ENCODE measurements around the gene CSTF2. TPM values are rescaled to one million over a fixed set of nuclear protein-coding genes. Genes with fewer than 3 reads are reported as not detected.
"Not testable (repeated sequence)": the region's sequence is repeated elsewhere in the genome, so short reads cannot be mapped to it uniquely, and the experiment has no call there.

CSTF2 gene, protein sequence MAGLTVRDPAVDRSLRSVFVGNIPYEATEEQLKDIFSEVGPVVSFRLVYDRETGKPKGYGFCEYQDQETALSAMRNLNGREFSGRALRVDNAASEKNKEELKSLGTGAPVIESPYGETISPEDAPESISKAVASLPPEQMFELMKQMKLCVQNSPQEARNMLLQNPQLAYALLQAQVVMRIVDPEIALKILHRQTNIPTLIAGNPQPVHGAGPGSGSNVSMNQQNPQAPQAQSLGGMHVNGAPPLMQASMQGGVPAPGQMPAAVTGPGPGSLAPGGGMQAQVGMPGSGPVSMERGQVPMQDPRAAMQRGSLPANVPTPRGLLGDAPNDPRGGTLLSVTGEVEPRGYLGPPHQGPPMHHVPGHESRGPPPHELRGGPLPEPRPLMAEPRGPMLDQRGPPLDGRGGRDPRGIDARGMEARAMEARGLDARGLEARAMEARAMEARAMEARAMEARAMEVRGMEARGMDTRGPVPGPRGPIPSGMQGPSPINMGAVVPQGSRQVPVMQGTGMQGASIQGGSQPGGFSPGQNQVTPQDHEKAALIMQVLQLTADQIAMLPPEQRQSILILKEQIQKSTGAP
- total RNA-seq: 7.3 TPM

DNA sequence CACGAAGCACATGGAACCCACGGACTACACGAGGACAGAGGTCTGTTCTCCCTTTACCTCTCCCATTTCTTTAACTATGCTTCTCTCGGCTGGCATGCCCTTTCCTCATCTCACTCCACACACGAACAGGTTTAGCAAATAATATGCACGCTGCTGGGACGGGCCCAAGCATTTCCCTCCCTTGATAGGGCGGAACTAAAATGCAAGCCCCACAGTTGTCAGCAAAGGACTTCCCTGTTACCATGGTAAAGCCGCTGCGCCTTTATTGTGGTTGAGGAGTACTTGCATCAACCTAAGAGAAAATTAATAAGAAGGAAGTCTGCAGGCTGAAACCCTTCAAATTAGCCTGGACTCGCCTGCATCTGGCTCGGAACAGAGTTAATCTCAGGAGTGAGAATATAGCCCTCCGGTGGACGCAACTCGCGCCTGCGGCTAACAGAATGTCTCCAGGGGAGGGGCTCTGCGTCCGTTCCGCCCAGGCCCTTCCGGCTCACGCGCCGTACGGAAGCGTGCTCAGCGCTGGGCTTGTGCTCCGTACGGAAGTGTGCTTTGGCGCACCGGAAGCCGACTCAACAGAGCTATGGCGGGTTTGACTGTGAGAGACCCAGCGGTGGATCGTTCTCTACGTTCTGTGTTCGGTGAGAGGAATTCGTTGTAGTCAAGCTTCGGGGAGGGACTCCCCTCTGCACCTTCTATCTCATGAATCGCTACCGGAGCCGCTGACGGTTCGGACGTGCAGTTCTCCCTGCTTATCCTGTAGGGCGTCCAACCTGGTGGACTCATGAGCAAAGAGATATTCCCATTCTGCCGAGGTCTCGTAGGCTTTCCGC lies at the start of gene CSTF2:
CSTF2 (plus strand) TSS at position 555 of the 830 bp plus-strand sequence; CDS start at position 581, 26 bp downstream.
- Histone ChIP-seq H3K9me3 (ENCODE audit: control insufficient read depth in 3 of 3, low read length in 3 of 3) (no peaks in the 10 kb centered on the region), H3K4me3 (ENCODE audit: low read length in 3 of 3) (peak within 1 kb of the TSS; percentile 85 to 96 (median 90)), H3K27me3 (ENCODE audit: control insufficient read depth in 3 of 3, insufficient read depth in 3 of 3, low read length in 3 of 3) (no peaks in the 10 kb centered on the region), H3K36me3 (ENCODE audit: control insufficient read depth in 3 of 3, insufficient read depth in 3 of 3, low read length in 3 of 3) (peaks cover 8 to 17% (median 9%) of the 10 kb centered on the region in 3 donors), H3K27ac (ENCODE audit: low read depth, low read length) (peak within 1 kb of the TSS; percentile 16), H3K4me1 (ENCODE audit: control insufficient read depth in 3 of 3, insufficient read depth in 3 of 3, low read length in 3 of 3) (peaks cover 0 to 2% (median 0%) of the 10 kb centered on the region in 3 donors), H3K9ac (ENCODE audit: low read depth in 1 of 3, low read length in 3 of 3) (peak within 1 kb of the TSS; percentile 65 to 82 (median 71))

DNA sequence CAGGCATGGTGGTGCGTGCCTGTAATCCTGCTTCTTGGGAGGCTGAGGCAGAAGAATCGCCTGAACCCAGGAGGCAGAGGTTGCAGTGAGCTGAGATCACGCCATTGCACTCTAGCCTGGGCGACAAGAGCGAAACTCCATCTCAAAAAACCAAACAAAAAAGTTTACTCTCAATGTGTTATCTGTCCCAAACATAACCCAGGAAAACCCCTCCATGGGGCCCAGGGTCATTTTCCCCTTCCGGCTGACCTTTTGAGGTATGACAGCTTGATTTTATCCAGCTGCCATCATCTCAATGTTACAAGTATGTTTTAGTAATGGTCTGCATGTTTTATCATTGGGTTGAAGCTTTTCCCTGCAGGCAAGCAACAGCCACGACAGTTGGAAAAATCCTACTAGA lies 23.8 kb upstream of the CSTF2 start:
- not testable (repeated sequence) for H3K9me3 ChIP-seq (ENCODE audit: control insufficient read depth in 3 of 3, low read length in 3 of 3)

DNA sequence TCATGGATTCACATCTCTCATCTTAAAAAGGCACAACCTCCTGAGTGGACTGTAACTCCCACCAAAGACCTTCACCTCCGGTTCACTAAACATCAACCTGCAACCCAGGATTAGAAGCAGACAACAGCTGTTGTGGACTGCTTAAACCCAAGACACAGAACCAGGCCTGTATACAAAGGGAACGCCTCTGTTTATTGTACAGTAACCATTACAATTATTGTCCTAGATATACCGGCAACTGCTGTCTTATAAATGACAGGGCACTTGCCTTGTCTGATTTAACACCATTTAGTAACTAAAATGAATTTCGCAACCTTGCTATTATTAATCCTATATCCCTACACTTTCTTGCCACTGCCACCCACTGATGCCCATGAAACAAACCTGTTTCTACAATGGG lies 22.8 kb upstream of the CSTF2 start:
- H3K9ac ChIP-seq (ENCODE audit: low read depth in 1 of 3, low read length in 3 of 3): no peak overlapping the region
- no peaks in the 10 kb centered on the region for H3K36me3 ChIP-seq (ENCODE audit: control insufficient read depth in 3 of 3, insufficient read depth in 3 of 3, low read length in 3 of 3)
- H3K9me3 ChIP-seq (ENCODE audit: control insufficient read depth in 3 of 3, low read length in 3 of 3): no peaks in the 10 kb centered on the region
- no peak overlapping the region for H3K27ac ChIP-seq (ENCODE audit: low read depth, low read length)
- no peak overlapping the region for H3K4me3 ChIP-seq (ENCODE audit: low read length in 3 of 3)
- no peaks in the 10 kb centered on the region for H3K4me1 ChIP-seq (ENCODE audit: control insufficient read depth in 3 of 3, insufficient read depth in 3 of 3, low read length in 3 of 3)
- H3K27me3 ChIP-seq (ENCODE audit: control insufficient read depth in 3 of 3, insufficient read depth in 3 of 3, low read length in 3 of 3): no peaks in the 10 kb centered on the region

More for the DNA sequence above, 23.8 kb upstream of the CSTF2 start:
- not testable (repeated sequence) for H3K27ac ChIP-seq (ENCODE audit: low read depth, low read length); H3K4me3 ChIP-seq (ENCODE audit: low read length in 3 of 3); H3K4me1 ChIP-seq (ENCODE audit: control insufficient read depth in 3 of 3, insufficient read depth in 3 of 3, low read length in 3 of 3); H3K36me3 ChIP-seq (ENCODE audit: control insufficient read depth in 3 of 3, insufficient read depth in 3 of 3, low read length in 3 of 3); H3K9ac ChIP-seq (ENCODE audit: low read depth in 1 of 3, low read length in 3 of 3); H3K27me3 ChIP-seq (ENCODE audit: control insufficient read depth in 3 of 3, insufficient read depth in 3 of 3, low read length in 3 of 3)

DNA sequence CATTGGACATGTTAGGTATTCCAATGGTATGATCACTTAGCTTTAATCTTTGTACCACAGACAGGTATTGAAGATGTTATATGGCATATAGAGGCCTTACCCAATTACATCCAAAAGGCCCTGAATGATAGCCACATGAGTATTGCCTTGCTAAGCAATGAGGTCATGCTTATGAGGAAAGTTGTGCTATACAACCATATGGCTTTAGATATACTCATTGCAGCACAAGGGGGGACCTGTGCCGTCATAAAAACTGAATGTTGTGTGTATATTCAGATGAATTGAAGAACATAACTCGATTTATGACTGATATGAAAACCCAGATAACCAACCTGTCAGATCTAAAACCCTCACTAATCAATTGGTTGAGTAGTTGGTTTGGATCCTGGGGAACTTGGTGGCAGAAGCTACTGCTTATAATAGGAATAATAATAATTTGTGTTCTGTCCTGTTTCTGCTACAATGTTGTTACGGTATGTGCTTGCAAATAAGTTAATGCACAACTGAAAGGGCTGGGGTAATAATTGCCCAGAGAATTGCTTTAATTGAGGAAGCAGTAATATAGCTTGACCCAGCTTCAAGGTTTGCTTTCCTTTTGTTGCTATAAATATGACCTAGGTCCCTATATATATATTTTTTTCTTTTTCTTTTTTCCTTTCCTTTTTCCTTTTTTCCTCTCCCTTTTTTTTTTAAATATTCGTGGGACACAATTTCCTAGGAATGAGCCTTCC lies 21.5 kb upstream of the CSTF2 start:
- no peaks in the 10 kb centered on the region for H3K36me3 ChIP-seq (ENCODE audit: control insufficient read depth in 3 of 3, insufficient read depth in 3 of 3, low read length in 3 of 3)
- no peaks in the 10 kb centered on the region for H3K4me1 ChIP-seq (ENCODE audit: control insufficient read depth in 3 of 3, insufficient read depth in 3 of 3, low read length in 3 of 3)
- no peaks in the 10 kb centered on the region for H3K27me3 ChIP-seq (ENCODE audit: control insufficient read depth in 3 of 3, insufficient read depth in 3 of 3, low read length in 3 of 3)
- no peak overlapping the region for H3K27ac ChIP-seq (ENCODE audit: low read depth, low read length)
- no peaks in the 10 kb centered on the region for H3K9me3 ChIP-seq (ENCODE audit: control insufficient read depth in 3 of 3, low read length in 3 of 3)
- H3K4me3 ChIP-seq (ENCODE audit: low read length in 3 of 3): no peak overlapping the region
- no peak overlapping the region for H3K9ac ChIP-seq (ENCODE audit: low read depth in 1 of 3, low read length in 3 of 3)

DNA sequence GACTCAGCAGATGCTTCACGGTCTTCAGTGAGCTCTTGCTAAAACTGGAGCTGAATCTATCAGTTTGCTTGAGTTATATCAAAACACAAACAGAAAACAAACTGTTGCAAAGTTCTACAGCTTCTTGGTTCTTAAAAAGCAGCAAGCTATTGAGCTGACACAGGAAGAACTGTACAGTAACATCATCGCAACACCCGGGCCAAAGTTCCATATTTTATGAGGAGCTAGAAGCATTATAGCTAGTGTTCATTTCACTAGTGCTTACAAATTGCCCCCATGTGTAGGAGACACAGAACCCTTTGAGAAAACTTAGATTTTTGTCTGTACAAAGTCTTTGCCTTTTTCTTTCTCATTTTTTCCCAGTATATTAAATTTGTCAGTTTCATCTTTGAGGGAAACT lies 17.3 kb upstream of the CSTF2 start:
- Histone ChIP-seq H3K36me3 (ENCODE audit: control insufficient read depth in 3 of 3, insufficient read depth in 3 of 3, low read length in 3 of 3) (no peaks in the 10 kb centered on the region), H3K27me3 (ENCODE audit: control insufficient read depth in 3 of 3, insufficient read depth in 3 of 3, low read length in 3 of 3) (no peaks in the 10 kb centered on the region), H3K9me3 (ENCODE audit: control insufficient read depth in 3 of 3, low read length in 3 of 3) (no peaks in the 10 kb centered on the region), H3K4me1 (ENCODE audit: control insufficient read depth in 3 of 3, insufficient read depth in 3 of 3, low read length in 3 of 3) (no peaks in the 10 kb centered on the region), H3K9ac (ENCODE audit: low read depth in 1 of 3, low read length in 3 of 3) (no peak overlapping the region), H3K27ac (ENCODE audit: low read depth, low read length) (no peak overlapping the region), H3K4me3 (ENCODE audit: low read length in 3 of 3) (no peak overlapping the region)

DNA sequence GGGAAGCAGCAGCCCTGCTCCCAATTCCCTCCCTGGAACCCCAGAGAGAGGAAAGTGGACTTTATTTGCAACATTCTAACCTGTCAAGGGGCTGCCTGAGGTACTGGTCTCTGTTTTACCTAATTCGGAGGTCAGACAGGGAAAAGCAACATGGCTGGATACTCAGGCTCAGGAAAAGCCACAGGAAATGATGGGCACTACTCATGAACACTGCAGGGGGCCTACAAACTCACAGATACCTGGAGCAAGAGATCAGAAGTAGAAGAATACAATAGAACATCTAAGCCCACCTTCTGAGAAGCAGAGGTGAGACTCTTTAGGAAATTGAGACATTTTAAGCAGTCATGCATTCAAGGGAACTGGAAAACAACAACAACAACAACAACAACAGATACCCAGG lies 15.4 kb upstream of the CSTF2 start:
- Histone ChIP-seq H3K9me3 (ENCODE audit: control insufficient read depth in 3 of 3, low read length in 3 of 3) (no peaks in the 10 kb centered on the region), H3K27me3 (ENCODE audit: control insufficient read depth in 3 of 3, insufficient read depth in 3 of 3, low read length in 3 of 3) (no peaks in the 10 kb centered on the region), H3K36me3 (ENCODE audit: control insufficient read depth in 3 of 3, insufficient read depth in 3 of 3, low read length in 3 of 3) (no peaks in the 10 kb centered on the region), H3K4me3 (ENCODE audit: low read length in 3 of 3) (no peak overlapping the region), H3K27ac (ENCODE audit: low read depth, low read length) (no peak overlapping the region), H3K9ac (ENCODE audit: low read depth in 1 of 3, low read length in 3 of 3) (no peak overlapping the region), H3K4me1 (ENCODE audit: control insufficient read depth in 3 of 3, insufficient read depth in 3 of 3, low read length in 3 of 3) (no peaks in the 10 kb centered on the region)

DNA sequence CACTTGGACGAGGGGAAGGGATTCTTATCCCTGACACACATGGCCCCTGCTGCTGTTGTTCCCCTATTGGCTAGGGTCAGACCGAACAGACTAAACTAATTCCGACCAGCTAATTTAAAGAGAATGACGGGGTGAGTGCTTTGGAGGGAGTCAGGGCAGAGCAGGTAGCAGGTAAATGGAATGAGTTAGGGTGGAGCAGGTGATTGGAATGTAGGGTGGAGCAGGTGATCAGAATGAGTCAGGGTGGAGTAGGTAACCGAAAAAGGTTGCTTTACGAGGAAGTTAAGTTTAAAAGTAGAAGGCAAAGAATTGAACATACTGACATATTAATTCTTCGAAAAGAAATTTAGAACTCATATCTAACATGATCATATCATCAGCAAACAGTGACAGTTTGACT lies 11.9 kb upstream of the CSTF2 start:
- H3K9ac ChIP-seq (ENCODE audit: low read depth in 1 of 3, low read length in 3 of 3); H3K27me3 ChIP-seq (ENCODE audit: control insufficient read depth in 3 of 3, insufficient read depth in 3 of 3, low read length in 3 of 3); H3K36me3 ChIP-seq (ENCODE audit: control insufficient read depth in 3 of 3, insufficient read depth in 3 of 3, low read length in 3 of 3); H3K9me3 ChIP-seq (ENCODE audit: control insufficient read depth in 3 of 3, low read length in 3 of 3); H3K27ac ChIP-seq (ENCODE audit: low read depth, low read length); H3K4me3 ChIP-seq (ENCODE audit: low read length in 3 of 3); H3K4me1 ChIP-seq (ENCODE audit: control insufficient read depth in 3 of 3, insufficient read depth in 3 of 3, low read length in 3 of 3): not testable (repeated sequence)

DNA sequence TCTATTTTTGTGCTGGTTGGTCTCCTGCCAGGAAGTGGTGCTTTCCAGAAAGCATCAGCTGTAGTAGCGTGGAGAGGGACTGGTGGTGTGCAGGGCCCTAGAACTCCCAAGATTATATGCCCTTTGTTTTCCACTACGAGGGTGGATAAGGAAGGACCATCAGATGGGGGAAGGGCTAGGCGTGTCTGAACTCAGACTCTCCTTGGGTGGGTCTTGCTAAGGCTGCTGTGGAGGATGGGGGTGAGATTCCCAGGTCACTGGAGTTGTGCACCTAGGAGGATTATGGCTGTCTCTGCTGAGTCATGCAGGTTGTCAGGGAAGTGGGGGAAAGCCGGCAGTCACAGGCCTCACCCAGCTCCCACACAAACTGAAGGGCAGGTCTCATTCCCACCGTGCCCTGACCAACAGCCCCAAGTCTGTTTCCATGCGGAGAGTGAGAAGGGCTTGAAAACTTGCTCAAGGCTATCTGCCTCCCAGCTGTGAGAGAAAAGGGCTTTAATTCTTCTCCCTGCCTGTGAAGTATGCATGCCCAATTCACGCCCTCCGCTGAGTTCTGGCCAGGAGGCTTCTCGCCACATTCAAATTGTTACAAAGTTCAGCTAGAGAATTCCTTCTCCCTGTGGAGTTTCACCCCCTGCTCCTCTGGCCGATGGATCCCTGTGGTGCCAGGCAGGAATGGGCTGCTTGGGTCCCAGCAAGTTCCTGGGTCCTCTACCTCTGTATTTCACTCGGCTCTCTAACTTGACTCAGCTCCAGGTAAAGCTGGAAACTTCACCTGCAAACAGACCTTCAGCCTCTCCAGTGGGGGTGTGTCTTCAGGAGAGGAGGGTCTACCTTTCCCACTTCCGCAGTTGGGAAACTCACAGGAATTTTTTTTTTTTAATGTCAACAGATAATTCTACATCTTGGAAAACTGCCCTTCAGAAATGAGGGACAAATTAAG lies 7.7 kb upstream of the CSTF2 start:
- no peaks in the 10 kb centered on the region for H3K9me3 ChIP-seq (ENCODE audit: control insufficient read depth in 3 of 3, low read length in 3 of 3)
- H3K27me3 ChIP-seq (ENCODE audit: control insufficient read depth in 3 of 3, insufficient read depth in 3 of 3, low read length in 3 of 3): no peaks in the 10 kb centered on the region
- no peak overlapping the region for H3K4me3 ChIP-seq (ENCODE audit: low read length in 3 of 3)
- no peaks in the 10 kb centered on the region for H3K4me1 ChIP-seq (ENCODE audit: control insufficient read depth in 3 of 3, insufficient read depth in 3 of 3, low read length in 3 of 3)
- no peaks in the 10 kb centered on the region for H3K36me3 ChIP-seq (ENCODE audit: control insufficient read depth in 3 of 3, insufficient read depth in 3 of 3, low read length in 3 of 3)
- H3K9ac ChIP-seq (ENCODE audit: low read depth in 1 of 3, low read length in 3 of 3): no peak overlapping the region
- H3K27ac ChIP-seq (ENCODE audit: low read depth, low read length): no peak overlapping the region

DNA sequence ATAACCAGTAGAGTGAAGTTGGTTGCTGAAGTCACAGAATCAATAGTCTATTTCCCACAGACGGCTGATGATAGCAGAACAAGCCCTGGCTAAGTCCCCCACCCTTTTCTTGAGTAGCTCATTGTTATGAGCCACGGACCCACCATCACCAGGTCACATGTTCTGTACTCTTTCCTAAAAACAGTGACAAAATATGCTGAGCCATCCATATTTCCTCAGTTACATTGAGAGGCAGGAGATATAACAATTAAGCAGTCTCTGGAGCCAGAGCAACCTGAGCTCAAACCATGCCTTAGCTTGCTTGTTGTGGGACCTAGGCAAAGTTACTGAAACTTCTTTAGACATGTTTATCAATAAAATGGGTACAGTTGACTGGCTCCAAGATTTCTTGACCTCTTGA lies 2.9 kb upstream of the CSTF2 start:
- H3K36me3 ChIP-seq (ENCODE audit: control insufficient read depth in 3 of 3, insufficient read depth in 3 of 3, low read length in 3 of 3): peaks cover 0 to 4% (median 3%) of the 10 kb centered on the region in 3 donors
- H3K4me3 ChIP-seq (ENCODE audit: low read length in 3 of 3): no peak overlapping the region
- H3K27ac ChIP-seq (ENCODE audit: low read depth, low read length): no peak overlapping the region
- H3K9ac ChIP-seq (ENCODE audit: low read depth in 1 of 3, low read length in 3 of 3): no peak overlapping the region
- H3K27me3 ChIP-seq (ENCODE audit: control insufficient read depth in 3 of 3, insufficient read depth in 3 of 3, low read length in 3 of 3): no peaks in the 10 kb centered on the region
- no peaks in the 10 kb centered on the region for H3K9me3 ChIP-seq (ENCODE audit: control insufficient read depth in 3 of 3, low read length in 3 of 3)
- peaks cover 0 to 2% (median 0%) of the 10 kb centered on the region in 3 donors for H3K4me1 ChIP-seq (ENCODE audit: control insufficient read depth in 3 of 3, insufficient read depth in 3 of 3, low read length in 3 of 3)
